Measurements from ENCODE around the gene GYPC. TPM values are rescaled to one million over a fixed set of nuclear protein-coding genes. Genes with fewer than 3 reads are reported as not detected.
A peak's percentile ranks its signal among the peaks of the same experiment; 100 is the strongest.
"Not testable (repeated sequence)": the region's sequence is repeated elsewhere in the genome, so short reads cannot be mapped to it uniquely, and the experiment has no call there.

Gene GYPC, protein sequence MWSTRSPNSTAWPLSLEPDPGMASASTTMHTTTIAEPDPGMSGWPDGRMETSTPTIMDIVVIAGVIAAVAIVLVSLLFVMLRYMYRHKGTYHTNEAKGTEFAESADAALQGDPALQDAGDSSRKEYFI
- 100 to 1,000 TPM; 164 to 231 (median 178) TPM for polyA plus RNA-seq

DNA sequence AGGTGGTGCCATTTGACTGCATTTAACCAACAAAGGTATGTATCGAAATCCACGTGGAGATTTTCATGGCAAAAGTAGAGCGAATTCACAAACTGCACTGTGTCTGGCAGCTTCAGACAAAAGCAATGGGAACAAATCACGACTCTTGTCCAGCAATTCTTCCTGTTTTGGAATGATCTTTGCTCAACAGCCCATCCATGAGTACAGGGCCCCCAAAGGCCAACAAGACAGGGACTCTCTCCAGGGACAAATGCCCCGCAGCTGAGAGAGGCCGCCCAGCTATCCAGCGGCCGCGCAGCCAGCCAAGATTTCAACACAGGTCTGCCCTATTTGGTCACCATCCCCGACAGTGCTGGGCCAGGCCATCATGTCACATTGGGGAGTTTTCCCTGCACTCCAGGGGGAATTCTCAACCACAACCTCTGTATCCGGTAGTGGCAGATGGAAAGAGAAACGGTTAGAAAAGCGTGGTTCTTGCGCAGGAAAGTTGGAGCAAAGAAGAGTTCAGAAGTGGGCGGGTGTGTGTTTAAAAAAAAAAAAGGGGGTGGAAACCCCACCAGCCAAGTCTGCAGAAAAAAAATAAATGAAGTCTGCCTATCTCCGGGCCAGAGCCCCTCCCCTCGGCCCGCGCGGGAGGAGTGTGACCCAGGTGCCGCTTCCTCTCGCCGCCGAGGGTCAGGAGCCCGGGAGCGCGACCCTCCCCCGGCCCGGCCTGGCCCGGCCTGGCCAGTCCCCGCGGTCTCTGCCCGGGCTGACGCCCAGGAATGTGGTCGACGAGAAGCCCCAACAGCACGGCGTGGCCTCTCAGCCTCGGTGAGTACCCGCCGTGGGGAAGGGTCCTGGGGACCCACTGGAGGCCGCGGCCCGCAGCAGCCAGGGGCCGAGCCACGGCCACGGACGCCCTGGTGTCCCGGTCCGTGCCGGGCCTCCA lies at the start of gene GYPC:
TSS of gene GYPC (plus strand) at position 659 of the 931 bp plus-strand sequence. CDS start at position 765, 106 bp downstream.
- Mint-ChIP-seq H3K9me3 (no peaks in the 10 kb centered on the region), H3K36me3 (peaks cover 0 to 4% (median 0%) of the 10 kb centered on the region in 3 donors), H3K4me3 (peak within 1 kb of the TSS; percentile 90 to 99 (median 99)), H3K4me1 (peaks cover 52 to 55% of the 10 kb centered on the region in 2 donors), H3K27ac (peak within 1 kb of the TSS; percentile 95 to 100 (median 99)), H3K27me3 (ENCODE audit: low read depth in 3 of 3) (peaks cover 0 to 25% (median 12%) of the 10 kb centered on the region in 3 donors)
- peak; percentile 63 to 70 (median 66) for DNase-seq

DNA sequence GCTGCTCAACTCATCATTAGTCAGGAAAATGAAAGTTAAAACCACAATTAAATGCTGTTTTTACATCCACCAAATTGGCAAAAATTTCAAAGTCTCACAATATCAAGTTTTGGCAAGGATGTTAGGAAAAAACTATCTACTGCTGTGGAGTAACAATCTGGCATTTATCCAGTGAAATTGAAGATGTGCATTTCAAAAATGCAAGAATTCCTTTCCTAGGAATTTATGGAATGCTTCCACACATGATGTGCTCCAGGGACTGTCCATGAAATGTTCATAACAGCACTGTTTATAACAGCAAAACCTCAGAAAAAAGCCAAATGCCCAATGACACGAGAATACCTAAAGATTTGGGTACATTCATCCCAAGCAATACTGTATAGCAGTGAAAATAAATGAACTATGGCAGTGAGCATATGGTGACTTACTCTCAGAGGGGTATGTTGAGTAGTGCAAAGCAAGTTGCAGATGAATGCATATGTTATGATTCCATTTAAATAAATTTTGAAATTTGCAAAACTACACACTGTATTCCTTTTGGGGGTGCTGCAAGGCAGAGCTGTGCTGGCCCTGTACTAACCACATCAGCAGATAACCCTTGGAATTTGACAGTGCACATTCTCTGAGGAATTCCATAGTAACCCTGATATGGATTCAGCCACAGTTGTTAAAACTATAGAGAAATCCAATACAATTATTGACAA lies 41.3 kb upstream of the GYPC start:
- no peak overlapping the region for H3K4me3 Mint-ChIP-seq
- H3K4me1 Mint-ChIP-seq = peaks cover 0 to 5% of the 10 kb centered on the region in 2 donors
- no peaks in the 10 kb centered on the region for H3K36me3 Mint-ChIP-seq
- DNase-seq = no peak
- peaks cover 0 to 3% (median 0%) of the 10 kb centered on the region in 3 donors for H3K27me3 Mint-ChIP-seq (ENCODE audit: low read depth in 3 of 3)
- no peaks in the 10 kb centered on the region for H3K9me3 Mint-ChIP-seq
- no peak overlapping the region for H3K27ac Mint-ChIP-seq

DNA sequence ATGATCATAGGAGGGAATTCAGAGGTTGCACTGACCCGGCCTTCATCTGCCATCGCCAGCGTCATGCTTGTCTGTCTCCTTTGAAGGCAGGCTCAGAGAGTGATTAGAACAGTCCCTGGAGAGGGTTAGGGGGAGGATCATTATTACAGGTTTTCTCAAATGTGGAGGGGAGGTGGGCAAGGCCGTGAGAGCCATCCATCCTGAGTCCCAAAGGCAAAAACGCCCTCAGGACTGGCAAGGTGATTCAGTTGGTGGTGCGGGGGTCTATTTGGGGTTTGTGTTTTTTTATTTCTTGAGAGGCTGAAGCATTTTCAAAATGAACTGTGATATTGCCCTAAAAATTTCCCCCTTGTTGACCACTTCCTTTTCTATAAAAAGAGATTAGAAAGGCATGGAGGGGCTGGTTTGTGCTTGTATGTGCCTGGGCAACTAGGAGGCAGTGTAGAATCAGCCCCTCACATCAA lies 39.3 kb upstream of the GYPC start:
- no peak for DNase-seq
- no peaks in the 10 kb centered on the region for H3K36me3 Mint-ChIP-seq
- H3K4me3 Mint-ChIP-seq = no peak overlapping the region
- no peak overlapping the region for H3K27ac Mint-ChIP-seq
- H3K9me3 Mint-ChIP-seq = no peaks in the 10 kb centered on the region
- H3K27me3 Mint-ChIP-seq (ENCODE audit: low read depth in 3 of 3) = peaks cover 0 to 4% (median 0%) of the 10 kb centered on the region in 3 donors
- H3K4me1 Mint-ChIP-seq = peaks cover 0 to 5% of the 10 kb centered on the region in 2 donors

DNA sequence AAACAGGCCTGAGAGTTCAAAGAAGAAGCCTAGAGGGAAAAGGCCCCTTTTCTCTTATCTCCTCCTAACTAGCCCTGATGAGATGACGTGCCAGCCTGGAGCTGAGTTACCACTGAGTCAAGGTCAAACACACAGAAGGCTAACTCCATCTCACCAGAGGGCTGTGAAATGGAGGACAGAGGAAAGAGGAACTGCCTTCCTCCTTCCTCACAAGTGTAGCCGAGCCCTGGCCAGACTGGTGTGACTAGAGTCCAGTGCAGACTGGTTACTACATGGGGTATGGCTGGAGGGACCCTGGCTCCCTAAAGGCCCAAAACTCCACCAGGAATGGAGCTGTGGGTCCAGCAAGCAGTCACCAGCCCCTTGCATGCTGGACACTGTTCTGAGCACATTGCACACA lies 35.7 kb upstream of the GYPC start:
- Mint-ChIP-seq H3K36me3 (no peaks in the 10 kb centered on the region), H3K9me3 (no peaks in the 10 kb centered on the region), H3K4me1 (peaks cover 0 to 5% of the 10 kb centered on the region in 2 donors), H3K27ac (no peak overlapping the region), H3K27me3 (ENCODE audit: low read depth in 3 of 3) (peaks cover 0 to 4% (median 0%) of the 10 kb centered on the region in 3 donors), H3K4me3 (no peak overlapping the region)
- DNase-seq = no peak

DNA sequence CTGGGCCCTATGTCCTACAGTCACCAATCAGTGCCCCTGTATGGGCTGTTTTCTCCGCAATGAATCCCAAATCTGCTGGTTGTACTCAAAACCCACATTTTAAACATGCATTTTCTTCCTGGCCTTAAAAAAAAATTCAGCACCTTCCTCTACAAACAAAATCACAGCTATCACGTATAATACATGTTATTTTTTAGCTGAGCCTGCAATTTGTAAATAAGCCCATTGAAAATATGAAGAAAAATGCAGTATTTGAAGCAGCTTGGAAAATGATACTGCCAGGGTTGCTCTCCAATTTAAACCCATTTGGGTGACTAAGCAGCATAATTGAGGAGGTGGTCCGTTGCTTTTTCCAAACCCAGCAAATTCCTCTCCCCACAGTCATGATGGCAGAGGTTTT lies 33.0 kb upstream of the GYPC start:
- no peak overlapping the region for H3K27ac Mint-ChIP-seq
- no peak overlapping the region for H3K4me3 Mint-ChIP-seq
- DNase-seq = no peak
- no peaks in the 10 kb centered on the region for H3K36me3 Mint-ChIP-seq
- H3K27me3 Mint-ChIP-seq (ENCODE audit: low read depth in 3 of 3) = peaks cover 0 to 4% (median 1%) of the 10 kb centered on the region in 3 donors
- peaks cover 0 to 2% (median 0%) of the 10 kb centered on the region in 6 donors for H3K9me3 Mint-ChIP-seq
- no peaks in the 10 kb centered on the region for H3K4me1 Mint-ChIP-seq

DNA sequence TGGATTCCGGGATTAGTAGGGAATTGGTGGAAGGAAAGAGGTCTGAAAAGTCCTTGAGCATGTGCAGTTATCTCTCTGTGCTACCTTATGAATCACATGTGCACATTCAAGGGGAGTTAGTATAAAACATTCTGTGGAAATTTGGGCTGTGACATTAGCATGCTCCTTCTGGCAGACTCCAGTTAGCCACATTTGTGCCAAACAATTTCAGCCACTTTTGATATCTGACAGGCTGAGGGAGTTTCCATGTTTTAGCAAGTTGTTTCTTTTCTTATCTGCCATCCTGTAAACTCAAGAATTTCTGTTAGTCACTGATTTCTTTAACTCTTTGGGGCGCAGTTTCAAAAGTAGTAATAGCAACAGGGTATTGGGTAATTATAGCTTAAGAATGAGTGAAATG lies 28.3 kb upstream of the GYPC start:
- no peak overlapping the region for H3K4me3 Mint-ChIP-seq
- no peak for DNase-seq
- no peaks in the 10 kb centered on the region for H3K36me3 Mint-ChIP-seq
- H3K27me3 Mint-ChIP-seq (ENCODE audit: low read depth in 3 of 3) = peaks cover 3 to 4% (median 4%) of the 10 kb centered on the region in 3 donors
- no peak overlapping the region for H3K27ac Mint-ChIP-seq
- no peaks in the 10 kb centered on the region for H3K4me1 Mint-ChIP-seq
- H3K9me3 Mint-ChIP-seq = peaks cover 0 to 4% (median 0%) of the 10 kb centered on the region in 6 donors

DNA sequence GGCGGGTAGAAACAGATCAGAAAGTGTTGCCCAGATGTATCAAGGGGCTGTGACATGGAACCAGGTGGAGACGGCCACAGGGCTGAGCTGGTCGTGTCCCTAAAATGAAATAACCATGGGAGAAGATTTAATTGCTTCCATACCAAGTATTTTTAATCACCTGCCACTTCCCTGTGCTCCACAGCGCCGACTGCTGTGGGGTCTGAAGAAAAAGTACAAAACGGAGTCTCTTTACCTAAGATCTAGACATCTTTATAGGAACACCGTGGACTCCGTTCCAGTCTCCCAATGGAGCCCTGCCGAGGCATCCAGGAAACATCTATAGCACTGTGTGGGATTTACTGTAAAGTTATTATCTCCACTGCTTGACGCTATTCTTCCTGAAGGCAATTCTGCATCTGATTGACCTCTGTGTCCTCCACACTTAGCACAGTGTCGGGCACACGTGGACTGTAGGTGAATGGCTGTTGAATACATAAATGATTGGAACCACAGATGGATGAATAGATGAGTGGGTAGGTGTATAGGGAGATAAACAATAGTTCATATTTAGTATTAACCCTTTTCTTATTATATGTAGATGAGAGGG lies 21.6 kb upstream of the GYPC start:
- H3K9me3 Mint-ChIP-seq = no peaks in the 10 kb centered on the region
- H3K4me3 Mint-ChIP-seq = no peak overlapping the region
- H3K4me1 Mint-ChIP-seq = no peaks in the 10 kb centered on the region
- no peak overlapping the region for H3K27ac Mint-ChIP-seq
- H3K36me3 Mint-ChIP-seq = no peaks in the 10 kb centered on the region
- peaks cover 1 to 12% (median 6%) of the 10 kb centered on the region in 3 donors for H3K27me3 Mint-ChIP-seq (ENCODE audit: low read depth in 3 of 3)
- DNase-seq = peak in 2 of 3 donors; percentile 15 to 18

DNA sequence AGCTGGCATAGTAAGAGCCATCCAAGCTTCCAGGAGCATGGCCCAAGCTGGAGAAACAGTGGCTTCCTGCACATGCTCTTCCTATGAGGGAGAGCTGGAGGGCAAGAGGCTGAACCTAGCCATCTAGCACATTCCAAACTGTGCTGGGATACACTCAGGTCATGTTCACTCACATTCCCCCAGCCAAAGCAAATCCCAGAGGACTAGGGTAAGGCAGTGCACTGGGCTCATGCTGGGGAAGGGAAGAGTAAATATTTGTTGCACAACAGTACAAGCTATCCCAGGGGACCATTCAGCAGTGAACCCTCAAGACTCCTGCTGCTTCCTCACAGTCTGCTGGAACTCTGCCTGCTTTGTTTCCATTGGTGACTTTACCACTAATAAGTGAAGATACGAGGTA lies 20.7 kb upstream of the GYPC start:
- Mint-ChIP-seq H3K9me3 (no peaks in the 10 kb centered on the region), H3K27ac (no peak overlapping the region), H3K4me1 (no peaks in the 10 kb centered on the region), H3K36me3 (no peaks in the 10 kb centered on the region), H3K4me3 (no peak overlapping the region), H3K27me3 (ENCODE audit: low read depth in 3 of 3) (peaks cover 3 to 12% (median 4%) of the 10 kb centered on the region in 3 donors)
- no peak for DNase-seq

DNA sequence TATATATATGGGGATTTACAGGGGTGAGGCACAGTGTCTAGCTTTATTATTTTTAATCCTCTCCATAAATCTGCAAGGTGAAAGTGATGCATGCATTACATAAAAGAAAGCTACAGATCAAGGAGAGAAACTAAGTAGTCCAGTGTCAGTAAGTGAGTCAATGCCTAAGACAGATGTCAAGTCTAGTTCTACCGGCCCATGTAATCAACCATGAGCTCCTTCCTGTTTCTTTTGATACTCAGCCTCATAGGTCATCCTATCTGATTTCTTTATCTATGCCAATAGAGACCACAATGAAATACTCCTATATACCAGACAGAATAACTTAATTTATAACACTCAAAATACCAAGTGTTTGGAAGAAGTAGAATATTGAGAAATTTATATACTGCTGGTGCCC lies 20.2 kb upstream of the GYPC start:
- Mint-ChIP-seq H3K9me3 (no peaks in the 10 kb centered on the region), H3K27me3 (ENCODE audit: low read depth in 3 of 3) (peaks cover 3 to 12% (median 4%) of the 10 kb centered on the region in 3 donors), H3K36me3 (no peaks in the 10 kb centered on the region), H3K4me3 (no peak overlapping the region), H3K27ac (no peak overlapping the region), H3K4me1 (no peaks in the 10 kb centered on the region)
- no peak for DNase-seq

DNA sequence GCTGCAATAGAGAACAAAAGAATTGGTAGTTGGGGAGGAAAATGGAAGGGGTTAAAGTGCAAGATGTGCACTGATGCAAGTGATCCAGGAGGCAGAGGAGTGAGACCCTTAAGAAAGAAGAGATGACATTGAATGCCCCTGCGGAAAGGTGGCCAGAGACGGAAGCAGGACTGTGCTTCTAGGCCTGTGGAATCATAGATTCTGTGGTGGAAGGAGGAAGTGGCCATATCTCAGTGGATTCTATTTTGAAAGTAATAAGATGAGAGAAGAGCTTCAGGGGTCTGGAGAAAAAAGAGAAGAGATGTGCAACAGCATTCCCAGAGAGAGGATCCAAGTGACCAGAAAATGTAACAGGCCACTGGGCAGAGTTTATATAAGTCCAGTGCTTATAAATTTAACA lies 18.6 kb upstream of the GYPC start:
- Mint-ChIP-seq H3K4me1 (no peaks in the 10 kb centered on the region), H3K36me3 (no peaks in the 10 kb centered on the region), H3K9me3 (no peaks in the 10 kb centered on the region), H3K27ac (no peak overlapping the region), H3K27me3 (ENCODE audit: low read depth in 3 of 3) (peaks cover 4 to 13% (median 5%) of the 10 kb centered on the region in 3 donors), H3K4me3 (no peak overlapping the region)
- DNase-seq = no peak

DNA sequence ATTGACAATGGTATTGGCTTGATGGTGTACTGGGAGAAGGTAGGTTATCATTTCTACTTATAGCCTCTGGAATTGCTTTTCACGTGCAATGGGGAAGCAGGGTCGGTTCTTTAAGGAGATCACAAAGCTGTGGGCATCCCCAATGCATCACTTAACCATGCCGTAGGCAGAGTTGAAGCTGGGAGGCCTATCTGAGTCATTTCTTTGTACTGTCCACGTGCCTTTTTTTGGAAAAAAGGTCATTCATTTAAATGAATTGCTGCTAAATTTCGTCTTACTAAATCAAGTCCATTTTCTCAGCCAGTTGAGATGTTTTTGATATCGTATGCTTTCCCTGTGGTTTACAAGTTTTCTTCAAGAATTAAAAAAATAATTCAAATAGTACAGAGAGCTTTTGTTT lies 17.2 kb upstream of the GYPC start:
- DNase-seq = no peak
- no peaks in the 10 kb centered on the region for H3K9me3 Mint-ChIP-seq
- H3K4me3 Mint-ChIP-seq = no peak overlapping the region
- H3K36me3 Mint-ChIP-seq = no peaks in the 10 kb centered on the region
- H3K4me1 Mint-ChIP-seq = no peaks in the 10 kb centered on the region
- H3K27ac Mint-ChIP-seq = no peak overlapping the region
- peaks cover 4 to 9% (median 5%) of the 10 kb centered on the region in 3 donors for H3K27me3 Mint-ChIP-seq (ENCODE audit: low read depth in 3 of 3)

DNA sequence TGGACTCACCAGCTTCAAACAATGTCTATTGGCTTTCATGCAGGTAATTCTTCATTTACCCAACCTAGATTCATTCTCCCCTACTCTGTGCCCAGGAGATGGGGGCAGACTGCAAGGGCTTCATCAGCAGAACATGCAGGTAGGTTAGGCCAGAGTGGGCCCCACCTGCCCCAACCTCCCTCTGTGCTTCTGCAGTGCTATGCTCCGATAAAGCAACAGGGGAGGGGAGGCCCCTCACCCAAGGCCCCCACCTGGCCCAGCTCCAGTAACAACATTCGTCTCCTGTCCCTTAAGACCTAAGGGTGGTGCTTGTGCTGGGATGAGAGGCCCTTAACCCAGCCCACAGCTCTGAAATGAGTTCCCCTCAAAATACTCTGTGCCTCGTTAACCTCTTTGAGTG lies 16.7 kb upstream of the GYPC start:
- H3K4me3 Mint-ChIP-seq = no peak overlapping the region
- no peaks in the 10 kb centered on the region for H3K36me3 Mint-ChIP-seq
- no peak overlapping the region for H3K27ac Mint-ChIP-seq
- DNase-seq = no peak
- no peaks in the 10 kb centered on the region for H3K9me3 Mint-ChIP-seq
- no peaks in the 10 kb centered on the region for H3K4me1 Mint-ChIP-seq
- H3K27me3 Mint-ChIP-seq (ENCODE audit: low read depth in 3 of 3) = peaks cover 6 to 9% (median 6%) of the 10 kb centered on the region in 3 donors

DNA sequence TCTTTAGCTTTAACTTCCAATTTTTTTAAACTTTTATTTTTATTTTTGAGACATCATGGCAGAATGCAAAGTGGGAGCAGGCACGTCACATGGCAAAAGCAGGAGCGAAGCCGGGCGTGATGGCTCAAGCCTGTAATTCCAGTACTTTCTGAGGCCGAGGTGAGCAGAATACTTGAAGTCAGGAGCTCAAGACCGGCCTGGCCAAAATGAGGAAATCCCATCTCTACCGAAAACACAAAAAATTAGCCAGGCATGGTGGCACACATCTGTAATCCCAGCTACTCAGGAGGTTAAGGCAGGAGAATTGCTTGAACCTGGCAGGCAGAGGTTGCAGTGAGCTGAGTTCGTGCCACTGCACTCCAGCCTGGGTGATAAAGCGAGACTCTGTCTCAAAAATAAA lies 14.7 kb upstream of the GYPC start:
- H3K27me3 Mint-ChIP-seq (ENCODE audit: low read depth in 3 of 3); H3K27ac Mint-ChIP-seq; H3K9me3 Mint-ChIP-seq; H3K36me3 Mint-ChIP-seq; H3K4me3 Mint-ChIP-seq; H3K4me1 Mint-ChIP-seq; DNase-seq: not testable (repeated sequence)

Data from immature natural killer cell (primary cell).